CD14-positive monocyte (primary cell): Measurements from ENCODE around the gene TMCO4. TPM values are rescaled to one million over a fixed set of nuclear protein-coding genes. Genes with fewer than 3 reads are reported as not detected.

ENCODE experiments used
- DNase-seq, 3 donors: peaks; one replicate each; pipeline ENCODE4 v3.0.0-alpha.2; 2011 to 2022
- H2AFZ ChIP-seq: 2 replicates; pipeline ENCODE4 v1.6.0; 2012; ENCODE audit warnings: mild to moderate bottlenecking, low read depth, low read length, inconsistent platforms; ENCODE audit not compliant: insufficient read depth, poor library complexity, severe bottlenecking
- H3K27ac ChIP-seq, 2 donors: 1 replicate in 1 of 2; 2 replicates in 1 of 2; pipeline ENCODE4 v1.5.1; 2012 to 2013; ENCODE audit warnings: low read length in 2 of 2, control low read depth in 1 of 2, inconsistent platforms in 1 of 2, low read depth in 1 of 2, mild to moderate bottlenecking in 1 of 2
- H3K27me3 ChIP-seq, 2 donors: one replicate each; pipeline versions ENCODE4 v1.6.0 to v1.6.1; 2011 to 2013; ENCODE audit warnings: low read length in 2 of 2; ENCODE audit not compliant: control insufficient read depth in 2 of 2, insufficient read depth in 2 of 2
- H3K36me3 ChIP-seq, 2 donors: replicated peaks in 1 of 2; 1 replicate in 1 of 2; 2 replicates in 1 of 2; pipeline versions ENCODE4 v1.5.1 to v1.6.1; 2012 to 2013; ENCODE audit warnings: low read length in 2 of 2, control low read depth in 1 of 2, inconsistent platforms in 1 of 2, mild to moderate bottlenecking in 1 of 2; ENCODE audit not compliant: insufficient read depth in 2 of 2, control insufficient read depth in 1 of 2
- H3K4me1 ChIP-seq, 2 donors: 1 replicate in 1 of 2; 2 replicates in 1 of 2; pipeline versions ENCODE4 v1.5.1 to v1.6.1; 2012 to 2013; ENCODE audit warnings: low read length in 2 of 2, control low read depth in 1 of 2, inconsistent platforms in 1 of 2, mild to moderate bottlenecking in 1 of 2, moderate library complexity in 1 of 2; ENCODE audit not compliant: insufficient read depth in 2 of 2, control insufficient read depth in 1 of 2
- H3K4me2 ChIP-seq: replicated peaks from 2 replicates; pipeline ENCODE3; 2012; ENCODE audit warnings: low read length, moderate library complexity, mild to moderate bottlenecking; ENCODE audit not compliant: poor library complexity, severe bottlenecking; ENCODE audit errors: extremely low read depth
- H3K4me3 ChIP-seq, 3 experiments: fragments of 200-600 bp in 1 of 3; sonication (generic) in 1 of 3; replicated peaks in 1 of 3; 1 replicate in 2 of 3; 2 replicates in 1 of 3; pipeline ENCODE4 v1.5.1; 2011 to 2013; ENCODE audit warnings: low read length in 3 of 3, mild to moderate bottlenecking in 3 of 3, control low read depth in 2 of 3, low read depth in 2 of 3, inconsistent platforms in 1 of 3, moderate library complexity in 1 of 3
- H3K79me2 ChIP-seq: 2 replicates; pipeline ENCODE4 v1.6.0; 2012; ENCODE audit warnings: mild to moderate bottlenecking, control low read depth, inconsistent platforms, low read length, moderate library complexity; ENCODE audit not compliant: insufficient read depth
- H3K9ac ChIP-seq: 2 replicates; pipeline ENCODE4 v1.6.0; 2017; ENCODE audit warnings: low read length, mild to moderate bottlenecking; ENCODE audit not compliant: insufficient read depth, poor library complexity, severe bottlenecking
- H3K9me3 ChIP-seq, 2 donors: replicated peaks in 1 of 2; 1 replicate in 1 of 2; 2 replicates in 1 of 2; pipeline versions ENCODE4 v1.5.1 to v1.6.1; 2012 to 2013; ENCODE audit warnings: low read length in 2 of 2, control low read depth in 1 of 2; ENCODE audit not compliant: control insufficient read depth in 1 of 2, insufficient read depth in 1 of 2
- H4K20me1 ChIP-seq: 2 replicates; pipeline ENCODE4 v1.6.0; 2012; ENCODE audit warnings: mild to moderate bottlenecking, low read length, control low read depth, moderate library complexity; ENCODE audit not compliant: insufficient read depth
- H3K27ac Mint-ChIP-seq, 7 donors: one replicate each; pipeline ENCODE4 v1.8.0; 2020; ENCODE audit warnings: mild to moderate bottlenecking in 7 of 7, mixed read lengths in 7 of 7, moderate library complexity in 6 of 7, inconsistent platforms in 2 of 7
- H3K27me3 Mint-ChIP-seq, 3 donors: one replicate each; pipeline ENCODE4 v1.8.0; 2021 to 2022; ENCODE audit warnings: low read depth in 3 of 3, mild to moderate bottlenecking in 3 of 3, mixed read lengths in 3 of 3, moderate library complexity in 3 of 3, inconsistent platforms in 1 of 3
- H3K36me3 Mint-ChIP-seq, 2 donors: one replicate each; pipeline ENCODE4 v1.8.0; 2020; ENCODE audit warnings: mixed read lengths in 2 of 2, inconsistent platforms in 1 of 2, mild to moderate bottlenecking in 1 of 2
- H3K4me1 Mint-ChIP-seq: one replicate; pipeline ENCODE4 v1.8.0; 2020; ENCODE audit warnings: mild to moderate bottlenecking, mixed read lengths
- H3K4me3 Mint-ChIP-seq, 2 donors: one replicate each; pipeline ENCODE4 v1.8.0; 2020; ENCODE audit warnings: mild to moderate bottlenecking in 2 of 2, mixed read lengths in 2 of 2, moderate library complexity in 1 of 2
- H3K9me3 Mint-ChIP-seq, 7 donors: one replicate each; pipeline ENCODE4 v1.8.0; 2020 to 2022; ENCODE audit warnings: mixed read lengths in 7 of 7, mild to moderate bottlenecking in 6 of 7, moderate library complexity in 6 of 7, inconsistent platforms in 2 of 7
- CTCF ChIP-seq: fragments of 200-600 bp; IDR thresholded peaks from one replicate; pipeline ENCODE4 v1.8.0; 2022; ENCODE audit warnings: antibody characterized with exemption, mild to moderate bottlenecking
- WGBS: methylation state at CpG from one replicate; pipeline ENCODE4 v1.1.5; 2013; ENCODE audit warnings: missing lambda C conversion rate; ENCODE audit not compliant: insufficient coverage; 5-methylcytosine and 5-hydroxymethylcytosine counted together
- intact Hi-C, 2 donors: fragments of 100-400 bp; cut with micrococcal nuclease; formaldehyde crosslinking; loops; one replicate each; pipeline versions ENCODE4 v1.15.0 to v1.15.1; 2023
- polyA plus RNA-seq, 3 donors: library from polyadenylated mRNA; depleted of rRNA in 1 of 3; unstranded in 2 of 3; stranded (reverse) in 1 of 3; fragments of 300-500 nt in 2 of 3; fragments of >200 nt in 1 of 3; fragmentation: Illumina TruSeq in 2 of 3; gene quantifications; 1 replicate in 2 of 3; 2 replicates in 1 of 3; pipeline ENCODE4 v1.2.3, GENCODE V29; 2012 to 2021

TMCO4 gene
- polyA plus RNA-seq, 3 donors, result 6.9 to 10.1 (median 7.9) TPM

- Histone ChIP-seq H3K9ac (no peak overlapping the region), H3K27ac (no peak overlapping the region), H3K27me3 (peaks cover 4 to 18% of the 10 kb centered on the region in 2 donors), H3K79me2 (no peaks in the 10 kb centered on the region), H3K36me3 (no peaks in the 10 kb centered on the region), H3K4me2 (no peak overlapping the region), H3K4me3 (no peak overlapping the region), H4K20me1 (no peaks in the 10 kb centered on the region), H3K4me1 (no peaks in the 10 kb centered on the region), H3K9me3 (no peaks in the 10 kb centered on the region), H2AFZ (no peak overlapping the region)
- H3K27me3 Mint-ChIP-seq, result peaks cover 15 to 36% (median 24%) of the 10 kb centered on the region in 3 donors
- H3K36me3 Mint-ChIP-seq, result peaks cover 0 to under 1% of the 10 kb centered on the region in 2 donors
- peaks cover 9% of the 10 kb centered on the region for H3K4me1 Mint-ChIP-seq
- H3K4me3 Mint-ChIP-seq, result no peak overlapping the region
- DNase-seq, result no peak
- WGBS, result 97% methylated on average over 13 of the region's 13 CpGs
- H3K27ac Mint-ChIP-seq, result no peak overlapping the region
- intact Hi-C loops, result loop anchor here in 1 of 2 donors (10.0 kb wide), 1 partner anchor 313 kb away; no protein-coding TSS in a partner anchor
- TF ChIP-seq CTCF, result no peak
- H3K9me3 Mint-ChIP-seq, result peaks cover 0 to 4% (median 0%) of the 10 kb centered on the region in 7 donors
These were observed 141.5 kb downstream of the TMCO4 start for GRCh38 chr1:19658186-19658585.

- H2AFZ ChIP-seq, result no peak overlapping the region
- no peaks in the 10 kb centered on the region for H3K36me3 Mint-ChIP-seq
- H4K20me1 ChIP-seq, result no peaks in the 10 kb centered on the region
- H3K4me2 ChIP-seq, result no peak overlapping the region
- no peak for DNase-seq
- peaks cover 0 to 4% (median 0%) of the 10 kb centered on the region in 7 donors for H3K9me3 Mint-ChIP-seq
- peaks cover 0 to 13% of the 10 kb centered on the region in 2 donors for H3K27me3 ChIP-seq
- H3K27ac ChIP-seq, result no peak overlapping the region
- WGBS, result no CpG with 5 or more reads among the region's 10 CpGs
- H3K4me3 ChIP-seq, result no peak overlapping the region
- no peaks in the 10 kb centered on the region for H3K4me1 ChIP-seq
- no peaks in the 10 kb centered on the region for H3K9me3 ChIP-seq
- no peak overlapping the region for H3K9ac ChIP-seq
- no peak for TF ChIP-seq CTCF
- H3K4me3 Mint-ChIP-seq, result no peak overlapping the region
- intact Hi-C loops, result loop anchor here in 1 of 2 donors (10.0 kb wide), 1 partner anchor 313 kb away; no protein-coding TSS in a partner anchor
- no peaks in the 10 kb centered on the region for H3K79me2 ChIP-seq
- no peak overlapping the region for H3K27ac Mint-ChIP-seq
- peaks cover 9% of the 10 kb centered on the region for H3K4me1 Mint-ChIP-seq
- H3K36me3 ChIP-seq, result no peaks in the 10 kb centered on the region
- peaks cover 10 to 29% (median 17%) of the 10 kb centered on the region in 3 donors for H3K27me3 Mint-ChIP-seq
These were observed 142.2 kb downstream of the TMCO4 start for GRCh38 chr1:19657511-19657910.
